ENCODE data around the gene GNL2.

Gene GNL2

DNA sequence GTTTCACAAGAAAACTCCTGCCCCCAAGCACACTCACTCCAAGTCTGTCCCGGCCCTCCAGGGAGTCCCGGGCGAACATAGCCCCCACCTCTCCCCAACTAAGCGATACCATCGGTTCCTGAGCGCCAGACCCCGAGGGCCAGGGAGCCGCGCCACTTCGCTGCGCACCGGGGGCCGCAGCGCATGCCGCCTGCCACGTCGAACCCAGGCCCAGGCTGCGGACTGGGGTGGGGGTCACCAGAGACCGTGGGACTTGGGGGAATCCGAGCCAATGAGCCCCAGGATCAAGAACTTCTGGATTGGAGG is 38.2 kb upstream of the GNL2 start:
- DNase-seq, result no peak
- Histone ChIP-seq H3K36me3 (no peaks in the 10 kb centered on the region), H3K9me3 (no peaks in the 10 kb centered on the region), H3K4me1 (peaks cover 0 to 23% (median 10%) of the 10 kb centered on the region in 4 donors), H3K27me3 (peaks cover 0 to 91% of the 10 kb centered on the region in 2 donors), H3K4me3 (peak overlapping the region; percentile 44 to 52), H3K27ac (no peak overlapping the region)
- intact Hi-C loops (cut with DNase I; ENCODE audit: low total_unique reads), result no loop called here
- TF ChIP-seq CTCF (IDR thresholded peaks at IDR 0.05), result no peak

DNA sequence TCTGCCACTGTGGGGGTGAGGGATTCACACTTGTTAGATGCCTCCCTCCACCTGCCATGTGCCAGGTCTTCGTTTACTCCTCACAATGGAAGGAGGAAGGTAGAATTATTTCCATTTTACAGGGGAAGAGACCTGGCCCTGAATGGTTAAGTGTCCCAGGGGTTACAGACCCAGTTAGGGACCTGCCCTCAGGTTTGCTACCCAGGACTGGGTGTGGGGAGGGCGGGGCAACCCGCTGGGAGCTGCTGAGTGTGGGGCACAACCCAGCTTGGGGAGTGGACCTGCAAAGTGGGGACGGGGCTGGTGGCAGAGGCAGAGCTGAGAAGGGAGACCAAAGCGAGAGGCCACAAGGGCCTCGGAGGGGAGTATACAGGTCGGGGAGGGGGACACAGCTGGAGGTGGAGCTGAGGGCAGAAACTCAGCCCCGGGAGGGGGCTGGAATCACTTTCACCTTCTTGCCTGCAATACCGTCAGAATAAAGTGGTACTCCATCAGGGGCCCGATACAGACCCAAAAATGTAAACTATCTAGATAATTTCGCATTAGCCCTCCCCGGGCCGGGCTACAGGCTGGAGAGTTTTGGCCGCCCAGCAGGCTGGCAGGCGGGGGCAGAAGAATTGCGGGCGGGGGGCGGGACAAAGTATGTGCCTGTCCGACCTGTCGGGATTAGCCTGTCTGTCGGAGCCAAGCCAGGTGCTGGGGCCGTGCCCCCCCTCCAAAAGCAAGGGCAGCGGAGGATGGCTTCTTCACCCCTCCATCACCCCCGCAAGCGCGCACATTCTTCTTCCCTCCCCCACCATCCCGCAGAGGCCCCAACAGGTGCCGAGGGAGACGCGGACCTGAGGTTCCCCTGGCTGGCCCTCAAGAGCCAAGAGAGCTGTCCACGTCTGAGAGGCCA is 37.6 kb upstream of the GNL2 start:
- H3K4me3 ChIP-seq, result peak overlapping the region; percentile 44 to 52
- no peaks in the 10 kb centered on the region for H3K36me3 ChIP-seq
- peaks cover 0 to 91% of the 10 kb centered on the region in 2 donors for H3K27me3 ChIP-seq
- no peak for TF ChIP-seq CTCF (IDR thresholded peaks at IDR 0.05)
- H3K27ac ChIP-seq, result no peak overlapping the region
- H3K9me3 ChIP-seq, result no peaks in the 10 kb centered on the region
- peaks cover 0 to 23% (median 10%) of the 10 kb centered on the region in 4 donors for H3K4me1 ChIP-seq
- intact Hi-C loops (cut with DNase I; ENCODE audit: low total_unique reads), result no loop called here
- DNase-seq, result no peak

DNA sequence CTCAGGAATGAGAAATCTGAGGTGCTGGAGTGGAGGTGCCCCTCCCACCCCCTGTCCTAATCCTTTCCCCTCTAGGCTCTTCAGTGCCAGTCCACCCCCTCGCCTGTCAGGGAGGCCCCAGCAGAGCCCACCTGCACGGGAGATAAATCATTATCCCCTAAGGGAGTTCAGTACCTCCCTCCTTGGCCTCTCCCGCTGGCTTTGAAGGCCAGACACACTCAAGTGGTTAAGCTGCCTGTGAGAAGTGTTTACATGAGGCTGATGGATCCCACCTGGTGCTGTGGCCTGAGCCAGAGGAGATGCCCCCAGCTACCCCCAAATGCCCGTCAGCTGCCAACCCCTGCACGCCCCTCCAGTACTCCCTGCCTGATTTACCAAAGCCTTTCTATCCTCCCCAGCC is 35.3 kb upstream of the GNL2 start:
- Histone ChIP-seq H3K27me3 (peaks cover 0 to 93% of the 10 kb centered on the region in 2 donors), H3K4me1 (peaks cover 0 to 23% (median 10%) of the 10 kb centered on the region in 4 donors)
- DNase-seq, result no peak

GRCh38 chr1:37630426-37631028 is 34.8 kb upstream of the GNL2 start:
- intact Hi-C loops (cut with DNase I; ENCODE audit: low total_unique reads), result no loop called here
- TF ChIP-seq CTCF (IDR thresholded peaks at IDR 0.05), result no peak
- H3K9me3 ChIP-seq, result no peaks in the 10 kb centered on the region
- no peak overlapping the region for H3K4me3 ChIP-seq
- no peaks in the 10 kb centered on the region for H3K36me3 ChIP-seq
- H3K27ac ChIP-seq, result no peak overlapping the region
- DNase-seq, result no peak
- H3K27me3 ChIP-seq, result peaks cover 0 to 90% of the 10 kb centered on the region in 2 donors
- H3K4me1 ChIP-seq, result peaks cover 0 to 23% (median 10%) of the 10 kb centered on the region in 4 donors

More for the DNA sequence above, 35.3 kb upstream of the GNL2 start:
- no peak for TF ChIP-seq CTCF (IDR thresholded peaks at IDR 0.05)
- H3K9me3 ChIP-seq, result no peaks in the 10 kb centered on the region
- intact Hi-C loops (cut with DNase I; ENCODE audit: low total_unique reads), result no loop called here
- no peak overlapping the region for H3K4me3 ChIP-seq
- no peaks in the 10 kb centered on the region for H3K36me3 ChIP-seq
- no peak overlapping the region for H3K27ac ChIP-seq

DNA sequence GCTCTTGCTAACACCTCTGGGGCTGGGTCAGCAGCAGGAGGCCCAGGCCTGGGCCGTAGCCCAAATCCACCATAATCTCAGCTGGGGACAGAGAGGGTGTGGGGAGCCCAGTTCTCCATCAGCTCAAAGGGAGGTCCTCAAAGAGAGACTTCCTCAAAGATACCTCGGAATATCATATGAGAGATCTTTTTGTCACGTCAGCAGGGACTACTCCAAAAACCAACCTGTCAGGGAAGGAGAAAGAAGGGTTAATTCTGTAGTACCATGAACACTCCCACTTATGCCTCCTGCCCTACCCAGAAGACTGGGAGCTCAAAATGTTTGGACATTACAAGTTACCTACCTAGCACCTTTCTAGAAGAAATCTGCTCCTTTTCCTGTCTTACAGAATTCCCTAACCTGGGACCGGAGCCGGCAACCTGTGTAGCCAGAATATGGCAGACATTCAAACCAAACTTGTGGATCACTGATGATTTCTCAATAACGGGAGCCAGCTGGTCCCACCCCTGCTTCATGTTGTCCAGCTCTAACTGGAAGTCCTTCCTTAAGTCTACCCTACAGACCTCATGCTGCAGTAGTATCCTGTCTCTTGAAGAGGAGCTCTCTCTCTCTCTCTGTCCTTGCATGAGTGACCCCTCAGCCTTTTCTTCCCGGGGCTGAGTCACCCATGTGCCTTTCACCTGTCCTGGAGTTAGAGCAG is 34.1 kb upstream of the GNL2 start:
- H3K4me1 ChIP-seq, result peaks cover 0 to 19% (median 8%) of the 10 kb centered on the region in 4 donors
- H3K9me3 ChIP-seq, result no peaks in the 10 kb centered on the region
- no peak overlapping the region for H3K27ac ChIP-seq
- H3K27me3 ChIP-seq, result peaks cover 0 to 90% of the 10 kb centered on the region in 2 donors
- intact Hi-C loops (cut with DNase I; ENCODE audit: low total_unique reads), result no loop called here
- no peak overlapping the region for H3K4me3 ChIP-seq
- no peak for TF ChIP-seq CTCF (IDR thresholded peaks at IDR 0.05)
- no peaks in the 10 kb centered on the region for H3K36me3 ChIP-seq
- no peak for DNase-seq

All from tibial artery (tissue), 4 donors.